Gastroesophageal sphincter (tissue), 3 donors: ENCODE results near the gene IL16.

Source experiments
- EP300 ChIP-seq: sonication (generic); formaldehyde crosslinking; IDR thresholded peaks from one replicate; pipeline ENCODE4 v1.6.1; 2017; ENCODE audit warnings: antibody characterized with exemption, mild to moderate bottlenecking
- TF ChIP-seq, protein P1 (sequence below), 4 experiments: fragments of 200-600 bp in 2 of 4; fragments of 450-650 bp in 2 of 4; sonication (generic) in 1 of 4; IDR thresholded peaks; one replicate each; pipeline ENCODE4 v1.5.1; 2017 to 2019; ENCODE audit warnings: antibody characterized with exemption in 4 of 4, mild to moderate bottlenecking in 2 of 4, moderate library complexity in 2 of 4

DNA sequence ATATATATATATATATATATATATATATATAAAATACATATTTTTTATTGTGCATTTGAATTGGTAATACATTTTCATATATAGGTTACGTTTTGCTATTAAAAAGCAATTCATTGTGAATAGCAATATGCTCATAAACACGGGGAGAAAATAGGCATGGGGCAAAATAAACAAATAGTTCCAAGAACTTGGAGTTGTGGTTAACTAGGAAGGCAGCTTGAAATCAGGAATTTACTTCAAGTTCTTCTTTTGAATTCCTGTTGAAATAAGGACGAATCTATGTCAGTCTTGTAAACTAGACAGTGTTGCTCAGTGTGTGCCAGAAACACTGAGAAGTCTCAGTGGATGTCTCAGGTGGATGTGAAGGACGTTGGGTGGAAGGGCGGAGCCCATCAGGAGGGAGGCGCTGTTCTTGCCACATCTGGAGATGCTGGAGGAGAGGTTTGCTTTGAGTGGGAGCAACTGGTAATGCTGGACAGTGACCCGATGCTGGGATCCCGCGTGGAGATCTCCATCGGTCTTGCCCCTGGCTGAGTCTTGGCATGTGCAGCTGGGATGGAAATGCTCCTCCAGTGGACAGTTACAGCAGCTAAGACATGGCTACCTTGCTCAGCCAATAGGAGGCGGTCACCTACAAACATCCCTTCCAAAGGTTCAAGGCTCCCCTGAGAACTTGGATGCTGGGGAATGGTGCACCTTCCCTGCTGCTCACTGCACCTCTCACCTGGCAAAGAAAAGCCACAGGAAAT lies 2.5 kb downstream of the IL16 start:
- TF ChIP-seq, protein P1, sequence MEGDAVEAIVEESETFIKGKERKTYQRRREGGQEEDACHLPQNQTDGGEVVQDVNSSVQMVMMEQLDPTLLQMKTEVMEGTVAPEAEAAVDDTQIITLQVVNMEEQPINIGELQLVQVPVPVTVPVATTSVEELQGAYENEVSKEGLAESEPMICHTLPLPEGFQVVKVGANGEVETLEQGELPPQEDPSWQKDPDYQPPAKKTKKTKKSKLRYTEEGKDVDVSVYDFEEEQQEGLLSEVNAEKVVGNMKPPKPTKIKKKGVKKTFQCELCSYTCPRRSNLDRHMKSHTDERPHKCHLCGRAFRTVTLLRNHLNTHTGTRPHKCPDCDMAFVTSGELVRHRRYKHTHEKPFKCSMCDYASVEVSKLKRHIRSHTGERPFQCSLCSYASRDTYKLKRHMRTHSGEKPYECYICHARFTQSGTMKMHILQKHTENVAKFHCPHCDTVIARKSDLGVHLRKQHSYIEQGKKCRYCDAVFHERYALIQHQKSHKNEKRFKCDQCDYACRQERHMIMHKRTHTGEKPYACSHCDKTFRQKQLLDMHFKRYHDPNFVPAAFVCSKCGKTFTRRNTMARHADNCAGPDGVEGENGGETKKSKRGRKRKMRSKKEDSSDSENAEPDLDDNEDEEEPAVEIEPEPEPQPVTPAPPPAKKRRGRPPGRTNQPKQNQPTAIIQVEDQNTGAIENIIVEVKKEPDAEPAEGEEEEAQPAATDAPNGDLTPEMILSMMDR (IDR thresholded peaks at IDR 0.05), result no peak
- TF ChIP-seq EP300, result no peak
